Measurements from ENCODE around the gene CHSY3.

The CHSY3 gene

DNA sequence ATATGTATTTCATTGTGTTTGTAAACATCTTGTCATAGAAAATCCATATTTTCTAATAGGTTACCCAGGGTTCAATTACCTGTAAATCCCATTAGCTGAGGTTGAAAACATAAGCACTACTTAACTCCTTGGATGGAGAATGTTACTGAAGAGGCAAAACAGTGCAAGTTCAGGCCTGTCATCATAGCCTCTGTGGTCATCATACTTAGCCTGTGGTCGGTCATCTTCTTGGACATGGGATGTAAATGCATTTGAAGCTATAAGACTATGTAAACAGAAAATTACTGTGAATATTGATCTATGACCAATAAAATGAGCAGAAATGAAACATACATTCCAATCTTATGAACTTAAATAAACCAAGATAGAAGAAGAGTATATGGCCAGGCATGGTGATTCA, 164.7 kb downstream of the CHSY3 start:
- Histone ChIP-seq H3K18ac (ENCODE audit: low read length) (no peak overlapping the region), H3K9ac (ENCODE audit: low read depth, low read length, poor library complexity) (no peak overlapping the region), H3K4ac (ENCODE audit: low read length) (no peak overlapping the region), H2BK15ac (ENCODE audit: low read length) (no peak overlapping the region), H3K27ac (replicated peaks; ENCODE audit: low read length) (no peak overlapping the region), H2BK120ac (ENCODE audit: low read depth, low read length) (no peak overlapping the region), H3K4me3 (ENCODE audit: low read length in 2 of 2) (no peak overlapping the region), H2BK12ac (ENCODE audit: low read length) (no peak overlapping the region), H3K36me3 (replicated peaks in 1 of 2; ENCODE audit: control insufficient read depth in 2 of 2, insufficient read depth in 2 of 2, low read length in 2 of 2) (no peaks in the 10 kb centered on the region), H3K4me1 (ENCODE audit: control insufficient read depth in 2 of 2, insufficient read depth in 1 of 2, low read depth in 1 of 2, low read length in 2 of 2) (no peaks in the 10 kb centered on the region), H2BK5ac (ENCODE audit: low read length) (no peak overlapping the region), H3K23ac (ENCODE audit: low read depth, low read length, poor library complexity) (no peak overlapping the region), H2AFZ (ENCODE audit: low read length) (no peak overlapping the region), H3K14ac (ENCODE audit: low read length) (no peak overlapping the region), H3K27me3 (ENCODE audit: control insufficient read depth in 3 of 3, insufficient read depth in 3 of 3, low read depth in 1 of 3, low read length in 3 of 3) (no peaks in the 10 kb centered on the region), H3K79me1 (ENCODE audit: low read depth, low read length) (no peaks in the 10 kb centered on the region), H4K8ac (ENCODE audit: low read depth, low read length) (no peak overlapping the region), H4K91ac (ENCODE audit: low read depth, low read length, poor library complexity) (no peak overlapping the region), H3K4me2 (ENCODE audit: insufficient read depth, low read length, poor library complexity, severe bottlenecking) (no peak overlapping the region), H3K9me3 (replicated peaks in 1 of 2; ENCODE audit: control insufficient read depth in 2 of 2, insufficient read depth in 1 of 2, low read depth in 1 of 2, low read length in 2 of 2) (no peaks in the 10 kb centered on the region), H2AK5ac (ENCODE audit: low read depth, low read length) (no peak overlapping the region)
- DNase-seq (ENCODE audit: low spot score) = no peak
- WGBS, 2 donors (ENCODE audit: extremely low coverage in 2 of 2, insufficient read length in 2 of 2, insufficient replicate concordance in 1 of 2) = no CpG with 5 or more reads among the region's 1 CpG

DNA sequence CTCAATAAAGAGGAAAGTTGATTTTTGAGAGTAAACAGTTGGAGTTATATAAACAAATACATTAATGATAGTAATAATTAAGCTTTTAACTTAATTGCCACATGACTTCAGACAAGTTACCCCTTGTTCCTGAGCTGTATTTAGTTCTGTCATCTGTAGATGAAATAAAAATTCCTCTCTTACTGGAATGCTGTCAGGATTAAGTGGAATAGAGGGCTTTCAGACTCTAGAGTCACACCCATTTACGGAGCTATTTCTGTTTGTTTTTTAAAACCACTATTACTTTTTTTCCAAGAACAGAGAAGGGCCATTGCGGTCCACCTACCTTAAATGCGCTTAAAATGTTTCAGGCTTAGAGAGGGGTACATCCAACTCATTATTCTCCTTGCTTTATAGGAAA, 170.6 kb downstream of the CHSY3 start:
- Histone ChIP-seq H2AK5ac (ENCODE audit: low read depth, low read length) (no peak overlapping the region), H3K9me3 (replicated peaks in 1 of 2; ENCODE audit: control insufficient read depth in 2 of 2, insufficient read depth in 1 of 2, low read depth in 1 of 2, low read length in 2 of 2) (no peaks in the 10 kb centered on the region), H3K27me3 (ENCODE audit: control insufficient read depth in 3 of 3, insufficient read depth in 3 of 3, low read depth in 1 of 3, low read length in 3 of 3) (no peaks in the 10 kb centered on the region), H2BK15ac (ENCODE audit: low read length) (no peak overlapping the region), H3K23ac (ENCODE audit: low read depth, low read length, poor library complexity) (no peak overlapping the region), H2BK12ac (ENCODE audit: low read length) (no peak overlapping the region), H3K4ac (ENCODE audit: low read length) (no peak overlapping the region), H4K8ac (ENCODE audit: low read depth, low read length) (no peak overlapping the region), H3K4me2 (ENCODE audit: insufficient read depth, low read length, poor library complexity, severe bottlenecking) (no peak overlapping the region), H3K79me1 (ENCODE audit: low read depth, low read length) (no peaks in the 10 kb centered on the region), H2AFZ (ENCODE audit: low read length) (no peak overlapping the region), H3K27ac (replicated peaks; ENCODE audit: low read length) (no peak overlapping the region), H4K91ac (ENCODE audit: low read depth, low read length, poor library complexity) (no peak overlapping the region), H3K14ac (ENCODE audit: low read length) (no peak overlapping the region), H3K9ac (ENCODE audit: low read depth, low read length, poor library complexity) (no peak overlapping the region), H3K4me3 (ENCODE audit: low read length in 2 of 2) (no peak overlapping the region), H3K36me3 (replicated peaks in 1 of 2; ENCODE audit: control insufficient read depth in 2 of 2, insufficient read depth in 2 of 2, low read length in 2 of 2) (no peaks in the 10 kb centered on the region), H3K4me1 (ENCODE audit: control insufficient read depth in 2 of 2, insufficient read depth in 1 of 2, low read depth in 1 of 2, low read length in 2 of 2) (no peaks in the 10 kb centered on the region), H3K18ac (ENCODE audit: low read length) (no peak overlapping the region), H2BK120ac (ENCODE audit: low read depth, low read length) (no peak overlapping the region), H2BK5ac (ENCODE audit: low read length) (no peak overlapping the region)
- WGBS, 2 donors (ENCODE audit: extremely low coverage in 2 of 2, insufficient read length in 2 of 2, insufficient replicate concordance in 1 of 2) = no CpG with 5 or more reads among the region's 3 CpGs
- DNase-seq (ENCODE audit: low spot score) = no peak

DNA sequence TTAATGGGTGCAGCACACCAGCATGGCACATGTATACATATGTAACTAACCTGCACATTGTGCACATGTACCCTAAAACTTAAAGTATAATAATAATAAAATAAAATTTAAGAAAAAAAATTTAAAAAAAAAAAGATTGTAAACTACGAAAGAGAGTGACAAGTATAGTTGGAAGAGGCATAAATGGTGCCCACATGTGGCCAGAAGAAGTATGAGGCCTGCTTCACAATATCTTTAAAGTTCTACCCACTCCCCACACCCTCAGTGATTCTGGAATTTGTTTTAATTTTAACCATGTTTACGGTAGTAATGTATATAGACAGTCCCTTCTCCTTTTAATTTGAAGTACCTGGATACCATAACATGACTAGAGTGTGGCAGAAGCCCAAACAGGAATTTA, 172.7 kb downstream of the CHSY3 start:
- no peaks in the 10 kb centered on the region for H3K9me3 ChIP-seq (replicated peaks in 1 of 2; ENCODE audit: control insufficient read depth in 2 of 2, insufficient read depth in 1 of 2, low read depth in 1 of 2, low read length in 2 of 2)
- 100% methylated on average over 1 of the region's 2 CpGs; no CpG with 5 or more reads in 1 of the 2 donors for WGBS, 2 donors (ENCODE audit: extremely low coverage in 2 of 2, insufficient read length in 2 of 2, insufficient replicate concordance in 1 of 2)
- H3K79me1 ChIP-seq (ENCODE audit: low read depth, low read length) = no peaks in the 10 kb centered on the region

DNA sequence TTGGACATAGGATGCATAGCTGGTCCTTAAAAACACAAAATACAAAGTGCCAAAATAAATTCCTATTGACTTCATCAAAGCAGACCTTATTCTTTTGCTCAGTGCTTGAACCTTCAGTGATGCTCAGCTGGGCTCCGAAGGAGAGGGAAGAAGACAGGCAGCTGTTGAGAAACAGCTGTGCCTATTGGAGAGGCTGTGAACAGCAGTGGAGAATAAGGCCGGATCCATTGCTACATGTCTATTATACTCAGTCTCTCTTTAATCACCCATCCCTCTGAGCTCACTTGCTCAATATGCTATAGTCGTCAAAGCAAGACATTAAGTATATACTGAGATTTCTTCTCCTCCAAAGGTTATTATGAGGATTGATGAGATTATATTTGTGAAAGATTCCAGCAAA, 174.4 kb downstream of the CHSY3 start:
- Histone ChIP-seq H3K27me3 (ENCODE audit: control insufficient read depth in 3 of 3, insufficient read depth in 3 of 3, low read depth in 1 of 3, low read length in 3 of 3) (no peaks in the 10 kb centered on the region), H2AK5ac (ENCODE audit: low read depth, low read length) (no peak overlapping the region), H3K36me3 (replicated peaks in 1 of 2; ENCODE audit: control insufficient read depth in 2 of 2, insufficient read depth in 2 of 2, low read length in 2 of 2) (no peaks in the 10 kb centered on the region), H2BK5ac (ENCODE audit: low read length) (no peak overlapping the region), H3K4me3 (ENCODE audit: low read length in 2 of 2) (no peak overlapping the region), H4K8ac (ENCODE audit: low read depth, low read length) (no peak overlapping the region), H2BK15ac (ENCODE audit: low read length) (no peak overlapping the region), H2AFZ (ENCODE audit: low read length) (no peak overlapping the region), H2BK12ac (ENCODE audit: low read length) (no peak overlapping the region), H3K23ac (ENCODE audit: low read depth, low read length, poor library complexity) (no peak overlapping the region), H3K4ac (ENCODE audit: low read length) (no peak overlapping the region), H3K27ac (replicated peaks; ENCODE audit: low read length) (no peak overlapping the region), H4K91ac (ENCODE audit: low read depth, low read length, poor library complexity) (no peak overlapping the region), H3K9me3 (replicated peaks in 1 of 2; ENCODE audit: control insufficient read depth in 2 of 2, insufficient read depth in 1 of 2, low read depth in 1 of 2, low read length in 2 of 2) (no peaks in the 10 kb centered on the region), H3K79me1 (ENCODE audit: low read depth, low read length) (no peaks in the 10 kb centered on the region), H3K14ac (ENCODE audit: low read length) (no peak overlapping the region), H2BK120ac (ENCODE audit: low read depth, low read length) (no peak overlapping the region), H3K9ac (ENCODE audit: low read depth, low read length, poor library complexity) (no peak overlapping the region), H3K4me2 (ENCODE audit: insufficient read depth, low read length, poor library complexity, severe bottlenecking) (no peak overlapping the region), H3K4me1 (ENCODE audit: control insufficient read depth in 2 of 2, insufficient read depth in 1 of 2, low read depth in 1 of 2, low read length in 2 of 2) (no peaks in the 10 kb centered on the region), H3K18ac (ENCODE audit: low read length) (no peak overlapping the region)
- no CpG with 5 or more reads among the region's 3 CpGs for WGBS, 2 donors (ENCODE audit: extremely low coverage in 2 of 2, insufficient read length in 2 of 2, insufficient replicate concordance in 1 of 2)
- DNase-seq (ENCODE audit: low spot score) = no peak

More for the DNA sequence above, 172.7 kb downstream of the CHSY3 start:
- DNase-seq (ENCODE audit: low spot score) = no peak
- Histone ChIP-seq H3K27ac (replicated peaks; ENCODE audit: low read length) (no peak overlapping the region), H2AK5ac (ENCODE audit: low read depth, low read length) (no peak overlapping the region), H3K36me3 (replicated peaks in 1 of 2; ENCODE audit: control insufficient read depth in 2 of 2, insufficient read depth in 2 of 2, low read length in 2 of 2) (no peaks in the 10 kb centered on the region), H2AFZ (ENCODE audit: low read length) (no peak overlapping the region), H3K14ac (ENCODE audit: low read length) (no peak overlapping the region), H3K4ac (ENCODE audit: low read length) (no peak overlapping the region), H3K4me2 (ENCODE audit: insufficient read depth, low read length, poor library complexity, severe bottlenecking) (no peak overlapping the region), H3K4me1 (ENCODE audit: control insufficient read depth in 2 of 2, insufficient read depth in 1 of 2, low read depth in 1 of 2, low read length in 2 of 2) (no peaks in the 10 kb centered on the region), H2BK15ac (ENCODE audit: low read length) (no peak overlapping the region), H3K18ac (ENCODE audit: low read length) (no peak overlapping the region), H3K23ac (ENCODE audit: low read depth, low read length, poor library complexity) (no peak overlapping the region), H2BK5ac (ENCODE audit: low read length) (no peak overlapping the region), H4K8ac (ENCODE audit: low read depth, low read length) (no peak overlapping the region), H4K91ac (ENCODE audit: low read depth, low read length, poor library complexity) (no peak overlapping the region), H3K9ac (ENCODE audit: low read depth, low read length, poor library complexity) (no peak overlapping the region), H3K4me3 (ENCODE audit: low read length in 2 of 2) (no peak overlapping the region), H3K27me3 (ENCODE audit: control insufficient read depth in 3 of 3, insufficient read depth in 3 of 3, low read depth in 1 of 3, low read length in 3 of 3) (no peaks in the 10 kb centered on the region), H2BK12ac (ENCODE audit: low read length) (no peak overlapping the region), H2BK120ac (ENCODE audit: low read depth, low read length) (no peak overlapping the region)

Measured in neuronal stem cell (in vitro differentiated cells).